K562 (cell line): ENCODE data around the gene LRRC25. TPM values are rescaled to one million over a fixed set of nuclear protein-coding genes. Genes with fewer than 3 reads are reported as not detected.

Source experiments
- ATF3 ChIP-seq, 2 experiments: fragments of 450-650 bp in 1 of 2; sonication (generic) in 1 of 2; formaldehyde crosslinking in 1 of 2; IDR thresholded peaks in 1 of 2; conservative IDR thresholded peaks in 1 of 2; 2 replicates each; pipeline versions ENCODE4 v1.6.1 to v1.8.1; 2016 to 2023; ENCODE audit warnings: mild to moderate bottlenecking in 2 of 2, moderate library complexity in 2 of 2, inconsistent platforms in 1 of 2, missing genetic modification reagents in 1 of 2
- FOXA1 ChIP-seq: fragments of 450-650 bp; IDR thresholded peaks from 2 replicates; pipeline ENCODE4 v1.6.1; 2016; ENCODE audit warnings: mild to moderate bottlenecking, borderline replicate concordance
- FOXP1 ChIP-seq: sonication (generic); formaldehyde crosslinking; IDR thresholded peaks from 2 replicates; pipeline ENCODE4 v1.8.0; 2022; ENCODE audit warnings: mild to moderate bottlenecking, missing genetic modification reagents
- GABPB1 ChIP-seq: sonication (generic); formaldehyde crosslinking; IDR thresholded peaks from 2 replicates; pipeline ENCODE4 v1.8.0; 2022; ENCODE audit warnings: mild to moderate bottlenecking, missing genetic modification reagents
- HEY1 ChIP-seq: fragments of 250-450 bp; sonication (Bioruptor Pico); IDR thresholded peaks from 2 replicates; pipeline ENCODE4 v1.5.0; 2020; ENCODE audit warnings: mild to moderate bottlenecking, moderate library complexity, borderline replicate concordance
- KLF13 ChIP-seq: fragments of 450-650 bp; IDR thresholded peaks from 2 replicates; pipeline ENCODE4 v1.6.1; 2016; ENCODE audit warnings: missing genetic modification characterization, low read depth, mild to moderate bottlenecking, missing compliant biosample characterization, moderate library complexity, borderline replicate concordance
- LCOR ChIP-seq: sonication (generic); formaldehyde crosslinking; IDR thresholded peaks from 2 replicates; pipeline ENCODE4 v1.8.0; 2022; ENCODE audit warnings: mild to moderate bottlenecking, missing genetic modification reagents
- PHB ChIP-seq: fragments of 250-450 bp; sonication (Bioruptor Pico); IDR thresholded peaks from 2 replicates; pipeline ENCODE4 v1.5.0; 2021
- PKNOX1 ChIP-seq: fragments of 450-650 bp; IDR thresholded peaks from 2 replicates; pipeline ENCODE4 v1.6.1; 2016
- POLR2AphosphoS2 ChIP-seq: IDR thresholded peaks from 2 replicates; pipeline ENCODE4 v1.6.1; 2012; ENCODE audit warnings: low read length, improper control_type of control experiment
- POLR2B ChIP-seq: fragments of 450-650 bp; IDR thresholded peaks from 2 replicates; pipeline ENCODE4 v1.6.1; 2018; ENCODE audit warnings: low read depth; ENCODE audit not compliant: partially characterized antibody
- PPARD ChIP-seq: fragments of 250-450 bp; sonication (Bioruptor Pico); IDR thresholded peaks from 2 replicates; pipeline ENCODE4 v1.8.0; 2022; ENCODE audit warnings: inconsistent platforms, mild to moderate bottlenecking, moderate library complexity
- SMAD4 ChIP-seq: fragments of 250-450 bp; sonication (Bioruptor Pico); conservative IDR thresholded peaks from 2 replicates; pipeline ENCODE4 v1.8.0; 2021; ENCODE audit warnings: inconsistent platforms, mild to moderate bottlenecking, moderate library complexity
- SRSF1 ChIP-seq: fragments of 200-400 bp; formaldehyde crosslinking; IDR thresholded peaks from 2 replicates; pipeline ENCODE4 v1.6.1; 2017; ENCODE audit warnings: mild to moderate bottlenecking, low read depth, low read length, moderate library complexity
- TEAD1 ChIP-seq, 2 experiments: fragments of 450-650 bp in 1 of 2; sonication (generic) in 1 of 2; formaldehyde crosslinking; IDR thresholded peaks; 2 replicates each; pipeline versions ENCODE4 v1.4.0 to v1.8.0; 2020 to 2022; ENCODE audit warnings: mild to moderate bottlenecking in 2 of 2, missing genetic modification reagents in 1 of 2
- ZNF165 ChIP-seq: fragments of 250-450 bp; sonication (Bioruptor Pico); IDR thresholded peaks from 2 replicates; pipeline ENCODE4 v1.4.0; 2020; ENCODE audit warnings: borderline replicate concordance
- ZNF41 ChIP-seq: fragments of 250-450 bp; sonication (Bioruptor Pico); conservative IDR thresholded peaks from 2 replicates; pipeline ENCODE4 v1.4.0; 2020; ENCODE audit warnings: mild to moderate bottlenecking
- polyA plus RNA-seq, 8 experiments: library from polyadenylated mRNA; depleted of rRNA in 4 of 8; stranded (reverse) in 5 of 8; unstranded in 3 of 8; fragments of >200 nt; fragmentation: Nextera tagmentation in 2 of 8; fragmentation: Illumina TruSeq in 1 of 8; extraction: Ambion mirVana in 2 of 8; extraction: Trizol in 1 of 8; gene quantifications; 2 replicates each; pipeline versions ENCODE4 v1.2.1 to v1.2.3, GENCODE V29; 2011 to 2014; ENCODE audit warnings: inconsistent platforms in 1 of 8, missing spikeins in 1 of 8
- total RNA-seq, 7 experiments: library from RNA; depleted of rRNA in 6 of 7; stranded (reverse); fragments of >200 nt in 6 of 7; fragmentation: Illumina TruSeq in 2 of 7; extraction: Trizol in 2 of 7; gene quantifications; 2 replicates each; pipeline versions ENCODE4 v1.2.1 to v1.2.3, GENCODE V29; 2011 to 2021; ENCODE audit warnings: low replicate concordance in 1 of 7
- TF ChIP-seq, protein P1 (sequence below): conservative IDR thresholded peaks from 2 replicates; pipeline ENCODE4 v1.6.1; 2011; ENCODE audit warnings: low read depth, mild to moderate bottlenecking, low read length; ENCODE audit not compliant: control insufficient read depth
- TF ChIP-seq, protein P2 (sequence below), 3 experiments: fragments of 200-800 bp in 1 of 3; fragments of 250-450 bp in 1 of 3; fragments of 450-650 bp in 1 of 3; sonication (Bioruptor Pico) in 1 of 3; sonication (Bioruptor generic) in 1 of 3; formaldehyde crosslinking in 1 of 3; IDR thresholded peaks; 2 replicates each; pipeline versions ENCODE4 v1.6.1 to v1.8.0; 2016 to 2022; ENCODE audit warnings: mild to moderate bottlenecking in 2 of 3, missing genetic modification characterization in 2 of 3, missing compliant biosample characterization in 1 of 3, moderate library complexity in 1 of 3

The LRRC25 gene
- total and polyA plus RNA-seq, 9 of the 15 experiments (the other 6 are each of a cell fraction or from before 2014, with no cell fraction given): 0.07 to 0.36 (median 0.10) TPM; not detected in 3

- no peak; the same call in 1 of the 2 replicates for TF ChIP-seq ZNF165
- TF ChIP-seq KLF13 (tag): 0 out of 2 replicates have a peak, but pooled peaks have one; percentile 8
- TF ChIP-seq POLR2B: peak; percentile 21
- TF ChIP-seq POLR2AphosphoS2: peak; percentile 64; the same call in 1 of the 2 replicates
- peak; percentile 89 for TF ChIP-seq GABPB1
- TF ChIP-seq TEAD1 (CRISPR knock-in tag; IDR thresholded peaks at IDR 0.05): peak; percentile 71 to 94
- TF ChIP-seq PHB (CRISPR knock-in tag): 0 out of 2 replicates have a peak, but pooled peaks have one; percentile 17
- no peak for TF ChIP-seq ATF3 (IDR thresholded peaks at IDR 0.05)
- TF ChIP-seq ATF3 (CRISPR knock-in tag; conservative IDR thresholded peaks at IDR 0.05): peak; percentile 30; the same call in 1 of the 2 replicates
- TF ChIP-seq PKNOX1: no peak
- TF ChIP-seq LCOR: peak; percentile 86
- TF ChIP-seq HEY1 (CRISPR knock-in tag): no peak
- TF ChIP-seq SRSF1: peak; percentile 69; the same call in 1 of the 2 replicates
- TF ChIP-seq, protein P1, sequence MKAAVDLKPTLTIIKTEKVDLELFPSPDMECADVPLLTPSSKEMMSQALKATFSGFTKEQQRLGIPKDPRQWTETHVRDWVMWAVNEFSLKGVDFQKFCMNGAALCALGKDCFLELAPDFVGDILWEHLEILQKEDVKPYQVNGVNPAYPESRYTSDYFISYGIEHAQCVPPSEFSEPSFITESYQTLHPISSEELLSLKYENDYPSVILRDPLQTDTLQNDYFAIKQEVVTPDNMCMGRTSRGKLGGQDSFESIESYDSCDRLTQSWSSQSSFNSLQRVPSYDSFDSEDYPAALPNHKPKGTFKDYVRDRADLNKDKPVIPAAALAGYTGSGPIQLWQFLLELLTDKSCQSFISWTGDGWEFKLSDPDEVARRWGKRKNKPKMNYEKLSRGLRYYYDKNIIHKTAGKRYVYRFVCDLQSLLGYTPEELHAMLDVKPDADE: peak; percentile 75
- TF ChIP-seq FOXA1: no peak
- TF ChIP-seq FOXP1: peak; percentile 96
- no peak for TF ChIP-seq ZNF41 (CRISPR knock-in tag)
- TF ChIP-seq, protein P2, sequence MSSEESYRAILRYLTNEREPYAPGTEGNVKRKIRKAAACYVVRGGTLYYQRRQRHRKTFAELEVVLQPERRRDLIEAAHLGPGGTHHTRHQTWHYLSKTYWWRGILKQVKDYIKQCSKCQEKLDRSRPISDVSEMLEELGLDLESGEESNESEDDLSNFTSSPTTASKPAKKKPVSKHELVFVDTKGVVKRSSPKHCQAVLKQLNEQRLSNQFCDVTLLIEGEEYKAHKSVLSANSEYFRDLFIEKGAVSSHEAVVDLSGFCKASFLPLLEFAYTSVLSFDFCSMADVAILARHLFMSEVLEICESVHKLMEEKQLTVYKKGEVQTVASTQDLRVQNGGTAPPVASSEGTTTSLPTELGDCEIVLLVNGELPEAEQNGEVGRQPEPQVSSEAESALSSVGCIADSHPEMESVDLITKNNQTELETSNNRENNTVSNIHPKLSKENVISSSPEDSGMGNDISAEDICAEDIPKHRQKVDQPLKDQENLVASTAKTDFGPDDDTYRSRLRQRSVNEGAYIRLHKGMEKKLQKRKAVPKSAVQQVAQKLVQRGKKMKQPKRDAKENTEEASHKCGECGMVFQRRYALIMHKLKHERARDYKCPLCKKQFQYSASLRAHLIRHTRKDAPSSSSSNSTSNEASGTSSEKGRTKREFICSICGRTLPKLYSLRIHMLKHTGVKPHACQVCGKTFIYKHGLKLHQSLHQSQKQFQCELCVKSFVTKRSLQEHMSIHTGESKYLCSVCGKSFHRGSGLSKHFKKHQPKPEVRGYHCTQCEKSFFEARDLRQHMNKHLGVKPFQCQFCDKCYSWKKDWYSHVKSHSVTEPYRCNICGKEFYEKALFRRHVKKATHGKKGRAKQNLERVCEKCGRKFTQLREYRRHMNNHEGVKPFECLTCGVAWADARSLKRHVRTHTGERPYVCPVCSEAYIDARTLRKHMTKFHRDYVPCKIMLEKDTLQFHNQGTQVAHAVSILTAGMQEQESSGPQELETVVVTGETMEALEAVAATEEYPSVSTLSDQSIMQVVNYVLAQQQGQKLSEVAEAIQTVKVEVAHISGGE (CRISPR knock-in tag; IDR thresholded peaks at IDR 0.05): peak in 1 of 3 experiments; percentile 86; a peak in 2 of 6 replicates
- TF ChIP-seq SMAD4 (CRISPR knock-in tag): peak; percentile 89
- TF ChIP-seq PPARD (CRISPR knock-in tag): no peak
Measured at GRCh38 chr19:18388100-18388959, 9.1 kb downstream of the LRRC25 start (continued).
